OCI-LY1 (cell line): ENCODE data around the gene DOK4.

Experiments
- H2AFZ ChIP-seq: fragments of 200-600 bp; sonication (generic), shearing (Covaris generic); 2 replicates; pipeline ENCODE4 v1.6.0; 2014; ENCODE audit warnings: antibody characterized with exemption, mild to moderate bottlenecking, low read length
- H3F3A ChIP-seq: fragments of 200-600 bp; sonication (generic), shearing (Covaris generic); 2 replicates; pipeline ENCODE4 v1.6.0; 2014; ENCODE audit warnings: mild to moderate bottlenecking, antibody characterized with exemption, low read length, moderate library complexity; ENCODE audit not compliant: insufficient read depth
- H3K27ac ChIP-seq: fragments of 200-600 bp; sonication (generic); 2 replicates; pipeline ENCODE4 v1.5.1; 2014; ENCODE audit warnings: low read length, mixed run types, mild to moderate bottlenecking, low read depth; ENCODE audit not compliant: poor library complexity, severe bottlenecking
- H3K27me3 ChIP-seq: fragments of 200-600 bp; sonication (generic); 2 replicates; pipeline ENCODE4 v1.6.0; 2014; ENCODE audit warnings: antibody characterized with exemption, mild to moderate bottlenecking, low read length, moderate library complexity; ENCODE audit not compliant: insufficient read depth
- H3K36me3 ChIP-seq: fragments of 200-600 bp; sonication (generic); 2 replicates; pipeline ENCODE4 v1.6.1; 2014; ENCODE audit warnings: mild to moderate bottlenecking, antibody characterized with exemption, low read length, moderate library complexity, mixed read lengths; ENCODE audit not compliant: insufficient read depth
- H3K4me1 ChIP-seq: fragments of 200-600 bp; sonication (generic); 2 replicates; pipeline ENCODE4 v1.5.1; 2014; ENCODE audit warnings: mild to moderate bottlenecking, low read length, moderate library complexity; ENCODE audit not compliant: insufficient read depth, severe bottlenecking
- H3K4me2 ChIP-seq: fragments of 200-600 bp; sonication (generic), shearing (Covaris generic); 2 replicates; pipeline ENCODE4 v1.6.1; 2014; ENCODE audit warnings: low read length
- H3K4me3 ChIP-seq: fragments of 200-600 bp; sonication (generic); 2 replicates; pipeline ENCODE4 v1.5.1; 2014; ENCODE audit warnings: low read length, low read depth, mild to moderate bottlenecking, mixed read lengths; ENCODE audit not compliant: poor library complexity, severe bottlenecking
- H3K79me2 ChIP-seq: fragments of 200-600 bp; shearing (Covaris generic); 2 replicates; pipeline ENCODE4 v1.6.1; 2016; ENCODE audit warnings: mixed run types, low read length, mixed read lengths; ENCODE audit not compliant: insufficient read depth
- H3K9ac ChIP-seq: fragments of 200-600 bp; sonication (generic), shearing (Covaris generic); 2 replicates; pipeline ENCODE4 v1.6.1; 2014; ENCODE audit warnings: mild to moderate bottlenecking, low read length, mixed read lengths
- H3K9me2 ChIP-seq: fragments of 200-600 bp; sonication (generic), shearing (Covaris generic); 2 replicates; pipeline ENCODE4 v1.6.1; 2014; ENCODE audit warnings: low read depth, mild to moderate bottlenecking, low read length, mixed read lengths
- H3K9me3 ChIP-seq: fragments of 200-600 bp; shearing (Covaris generic); 2 replicates; pipeline ENCODE4 v1.6.1; 2014; ENCODE audit warnings: low read length, mixed read lengths
- H4K20me1 ChIP-seq: fragments of 200-600 bp; sonication (generic), shearing (Covaris generic); 2 replicates; pipeline ENCODE4 v1.6.0; 2016; ENCODE audit warnings: mild to moderate bottlenecking, low read length; ENCODE audit not compliant: insufficient read depth
- EZH2 ChIP-seq: fragments of 200-600 bp; sonication (generic), shearing (Covaris generic); IDR thresholded peaks from 2 replicates; pipeline ENCODE4 v1.8.0; 2017; ENCODE audit warnings: borderline replicate concordance, mixed run types, mild to moderate bottlenecking, antibody characterized with exemption, low read length, moderate library complexity, mixed read lengths
- TF ChIP-seq, protein P1 (sequence below): fragments of 200-600 bp; sonication (generic), shearing (Covaris generic); IDR thresholded peaks from 2 replicates; pipeline ENCODE4 v1.5.1; 2017; ENCODE audit warnings: mild to moderate bottlenecking, antibody characterized with exemption, low read length, moderate library complexity, mixed read lengths

DOK4 gene

GRCh38 chr16:57510016-57510871 is 24.0 kb upstream of the DOK4 start:
- Histone ChIP-seq H4K20me1 (no peaks in the 10 kb centered on the region), H3K4me1 (no peaks in the 10 kb centered on the region), H3K79me2 (no peaks in the 10 kb centered on the region), H3K27me3 (peaks cover 8% of the 10 kb centered on the region; the same call in 1 of the 2 replicates), H3K9ac (no peak overlapping the region), H3K9me2 (no peaks in the 10 kb centered on the region), H3K36me3 (no peaks in the 10 kb centered on the region), H3F3A (no peaks in the 10 kb centered on the region), H3K4me3 (no peak overlapping the region), H3K9me3 (no peaks in the 10 kb centered on the region), H2AFZ (no peak overlapping the region), H3K27ac (no peak overlapping the region), H3K4me2 (no peak overlapping the region)
- no peak for TF ChIP-seq EZH2
- TF ChIP-seq, protein P1, sequence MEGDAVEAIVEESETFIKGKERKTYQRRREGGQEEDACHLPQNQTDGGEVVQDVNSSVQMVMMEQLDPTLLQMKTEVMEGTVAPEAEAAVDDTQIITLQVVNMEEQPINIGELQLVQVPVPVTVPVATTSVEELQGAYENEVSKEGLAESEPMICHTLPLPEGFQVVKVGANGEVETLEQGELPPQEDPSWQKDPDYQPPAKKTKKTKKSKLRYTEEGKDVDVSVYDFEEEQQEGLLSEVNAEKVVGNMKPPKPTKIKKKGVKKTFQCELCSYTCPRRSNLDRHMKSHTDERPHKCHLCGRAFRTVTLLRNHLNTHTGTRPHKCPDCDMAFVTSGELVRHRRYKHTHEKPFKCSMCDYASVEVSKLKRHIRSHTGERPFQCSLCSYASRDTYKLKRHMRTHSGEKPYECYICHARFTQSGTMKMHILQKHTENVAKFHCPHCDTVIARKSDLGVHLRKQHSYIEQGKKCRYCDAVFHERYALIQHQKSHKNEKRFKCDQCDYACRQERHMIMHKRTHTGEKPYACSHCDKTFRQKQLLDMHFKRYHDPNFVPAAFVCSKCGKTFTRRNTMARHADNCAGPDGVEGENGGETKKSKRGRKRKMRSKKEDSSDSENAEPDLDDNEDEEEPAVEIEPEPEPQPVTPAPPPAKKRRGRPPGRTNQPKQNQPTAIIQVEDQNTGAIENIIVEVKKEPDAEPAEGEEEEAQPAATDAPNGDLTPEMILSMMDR = no peak

- no peaks in the 10 kb centered on the region for H4K20me1 ChIP-seq
- H3K9ac ChIP-seq = no peak overlapping the region
- peaks cover 8% of the 10 kb centered on the region; the same call in 1 of the 2 replicates for H3K27me3 ChIP-seq
- H2AFZ ChIP-seq = no peak overlapping the region
- H3K79me2 ChIP-seq = no peaks in the 10 kb centered on the region
- H3K36me3 ChIP-seq = no peaks in the 10 kb centered on the region
- no peaks in the 10 kb centered on the region for H3K4me1 ChIP-seq
- no peak overlapping the region for H3K27ac ChIP-seq
- H3K9me3 ChIP-seq = no peaks in the 10 kb centered on the region
- H3F3A ChIP-seq = no peaks in the 10 kb centered on the region
- H3K4me3 ChIP-seq = no peak overlapping the region
- no peak overlapping the region for H3K4me2 ChIP-seq
- no peaks in the 10 kb centered on the region for H3K9me2 ChIP-seq
- TF ChIP-seq, protein P1 = no peak
- no peak for TF ChIP-seq EZH2
Observed at GRCh38 chr16:57509231-57509923, 23.1 kb upstream of the DOK4 start.

DNA sequence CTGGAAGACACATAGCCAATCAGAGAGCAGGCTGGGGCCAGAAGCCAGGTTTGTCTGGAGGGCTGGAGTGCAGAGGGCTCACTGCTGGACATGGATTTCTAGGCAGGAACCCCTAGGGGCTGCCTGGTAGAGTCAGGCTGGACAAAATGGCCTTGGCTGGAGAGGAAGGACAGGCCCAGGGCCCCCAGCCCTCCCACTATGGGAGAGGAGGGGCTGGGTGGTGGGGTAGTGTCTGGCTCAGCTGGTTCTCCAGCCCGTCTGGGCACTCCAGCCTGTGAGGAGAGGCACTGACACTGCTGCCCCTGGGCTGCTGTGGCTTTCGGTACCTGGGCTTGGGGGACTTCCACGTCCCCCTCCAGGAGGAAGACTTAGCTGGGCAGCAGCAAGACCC is 21.7 kb upstream of the DOK4 start:
- no peak overlapping the region for H2AFZ ChIP-seq
- no peak for TF ChIP-seq EZH2
- TF ChIP-seq, protein P1 = no peak
- H3K79me2 ChIP-seq = no peaks in the 10 kb centered on the region
- no peak overlapping the region for H3K4me2 ChIP-seq
- no peaks in the 10 kb centered on the region for H3K36me3 ChIP-seq
- no peaks in the 10 kb centered on the region for H3K9me3 ChIP-seq
- no peak overlapping the region for H3K9ac ChIP-seq
- H3F3A ChIP-seq = no peaks in the 10 kb centered on the region
- no peaks in the 10 kb centered on the region for H3K4me1 ChIP-seq
- H3K27me3 ChIP-seq = peaks cover 8% of the 10 kb centered on the region; the same call in 1 of the 2 replicates
- no peak overlapping the region for H3K4me3 ChIP-seq
- no peaks in the 10 kb centered on the region for H4K20me1 ChIP-seq
- no peaks in the 10 kb centered on the region for H3K9me2 ChIP-seq
- H3K27ac ChIP-seq = no peak overlapping the region
